HEK293 (cell line): Measurements from ENCODE around the gene DAPP1.

ENCODE experiments used
- CTCF ChIA-PET: fragments of 350-600 bp; formaldehyde crosslinking; extraction: SDS; loops from one replicate; lab custom pipeline; 2021; ENCODE audit warnings: antibody characterized with exemption; lab: Yijun Ruan, JAX
- POLR2A ChIA-PET: fragments of 300-600 bp; formaldehyde crosslinking; extraction: SDS; loops from one replicate; lab custom pipeline; 2020; ENCODE audit warnings: antibody characterized with exemption, inconsistent platforms; lab: Yijun Ruan, JAX
- H3K27ac ChIP-seq: fragments of 200-500 bp; sonication (Bioruptor generic); 2 replicates; pipeline ENCODE4 v1.5.1; 2014; ENCODE audit warnings: low read depth, low read length, control low read depth, inconsistent platforms; ENCODE audit errors: extremely low read depth
- H3K36me3 ChIP-seq, 2 experiments: fragments of 200-500 bp in 1 of 2; sonication (Bioruptor generic) in 1 of 2; 1 replicate in 1 of 2; 2 replicates in 1 of 2; pipeline ENCODE4 v1.5.1; 2014 to 2017; ENCODE audit warnings: inconsistent platforms in 2 of 2, low read length in 2 of 2; ENCODE audit not compliant: control insufficient read depth in 2 of 2, insufficient read depth in 1 of 2
- H3K4me1 ChIP-seq: fragments of 200-500 bp; sonication (Bioruptor generic); 2 replicates; pipeline ENCODE4 v1.5.1; 2014; ENCODE audit warnings: mild to moderate bottlenecking, low read length, inconsistent platforms; ENCODE audit not compliant: control insufficient read depth, insufficient read depth
- H3K4me3 ChIP-seq: 2 replicates; pipeline ENCODE4 v1.5.1; 2011; ENCODE audit warnings: low read depth, mild to moderate bottlenecking, control low read depth, low read length, moderate library complexity
- H3K9me3 ChIP-seq: fragments of 200-500 bp; sonication (Bioruptor generic); 2 replicates; pipeline ENCODE4 v1.5.1; 2014; ENCODE audit warnings: low read depth, low read length, inconsistent platforms; ENCODE audit not compliant: control insufficient read depth, insufficient read depth
- BCL11A ChIP-seq: fragments of 450-650 bp; formaldehyde crosslinking; IDR thresholded peaks from 2 replicates; pipeline ENCODE4 v1.5.1; 2016; ENCODE audit warnings: low read depth, missing biosample characterization, missing genetic modification characterization
- HOXC10 ChIP-seq: sonication (generic); formaldehyde crosslinking; IDR thresholded peaks from 2 replicates; pipeline ENCODE4 v1.8.1; 2023; ENCODE audit warnings: mild to moderate bottlenecking, missing genetic modification reagents
- MYNN ChIP-seq: fragments of 450-650 bp; formaldehyde crosslinking; IDR thresholded peaks from 2 replicates; pipeline ENCODE4 v1.5.1; 2016; ENCODE audit warnings: missing biosample characterization, missing genetic modification characterization, borderline replicate concordance
- REST ChIP-seq: fragments of 450-650 bp; formaldehyde crosslinking; IDR thresholded peaks from 2 replicates; pipeline ENCODE4 v1.5.1; 2016; ENCODE audit warnings: missing biosample characterization, missing genetic modification characterization
- ZBTB44 ChIP-seq: fragments of 450-650 bp; IDR thresholded peaks from 2 replicates; pipeline ENCODE4 v1.5.1; 2018; ENCODE audit warnings: missing biosample characterization, mild to moderate bottlenecking, missing genetic modification characterization
- ZBTB6 ChIP-seq: fragments of 450-650 bp; formaldehyde crosslinking; IDR thresholded peaks from 2 replicates; pipeline ENCODE4 v1.5.1; 2017; ENCODE audit warnings: missing biosample characterization, missing genetic modification characterization
- ZNF155 ChIP-seq: fragments of 450-650 bp; formaldehyde crosslinking; IDR thresholded peaks from 2 replicates; pipeline ENCODE4 v1.5.1; 2016; ENCODE audit warnings: missing biosample characterization, missing genetic modification characterization
- ZNF239 ChIP-seq: fragments of 450-650 bp; formaldehyde crosslinking; IDR thresholded peaks from 2 replicates; pipeline ENCODE4 v1.5.1; 2016; ENCODE audit warnings: missing biosample characterization, missing genetic modification characterization
- ZNF488 ChIP-seq: fragments of 450-650 bp; formaldehyde crosslinking; IDR thresholded peaks from 2 replicates; pipeline ENCODE4 v1.5.1; 2016; ENCODE audit warnings: missing biosample characterization, missing genetic modification characterization
- ZNF558 ChIP-seq: fragments of 450-650 bp; formaldehyde crosslinking; IDR thresholded peaks from 2 replicates; pipeline ENCODE4 v1.5.1; 2016; ENCODE audit warnings: missing biosample characterization, missing genetic modification characterization
- ZNF639 ChIP-seq: fragments of 450-650 bp; formaldehyde crosslinking; IDR thresholded peaks from 2 replicates; pipeline ENCODE4 v1.5.1; 2016; ENCODE audit warnings: missing biosample characterization, missing genetic modification characterization
- ZNF645 ChIP-seq: fragments of 450-650 bp; formaldehyde crosslinking; IDR thresholded peaks from 2 replicates; pipeline ENCODE4; 2016; ENCODE audit warnings: missing biosample characterization, missing genetic modification characterization
- ZNF768 ChIP-seq: fragments of 450-650 bp; formaldehyde crosslinking; IDR thresholded peaks from 2 replicates; pipeline ENCODE4 v1.5.1; 2018; ENCODE audit warnings: missing biosample characterization, mild to moderate bottlenecking, missing genetic modification characterization
- ZNF837 ChIP-seq: fragments of 450-650 bp; formaldehyde crosslinking; IDR thresholded peaks from 2 replicates; pipeline ENCODE4 v1.5.1; 2016; ENCODE audit warnings: missing biosample characterization, missing genetic modification characterization
- TF ChIP-seq, protein P1 (sequence below): fragments of 450-650 bp; formaldehyde crosslinking; IDR thresholded peaks from 2 replicates; pipeline ENCODE4 v1.5.1; 2016; ENCODE audit warnings: missing biosample characterization, missing genetic modification characterization
- TF ChIP-seq, protein P2 (sequence below): fragments of 450-650 bp; formaldehyde crosslinking; IDR thresholded peaks from 2 replicates; pipeline ENCODE4 v1.5.1; 2016; ENCODE audit warnings: missing biosample characterization, missing genetic modification characterization

The DAPP1 gene

DNA sequence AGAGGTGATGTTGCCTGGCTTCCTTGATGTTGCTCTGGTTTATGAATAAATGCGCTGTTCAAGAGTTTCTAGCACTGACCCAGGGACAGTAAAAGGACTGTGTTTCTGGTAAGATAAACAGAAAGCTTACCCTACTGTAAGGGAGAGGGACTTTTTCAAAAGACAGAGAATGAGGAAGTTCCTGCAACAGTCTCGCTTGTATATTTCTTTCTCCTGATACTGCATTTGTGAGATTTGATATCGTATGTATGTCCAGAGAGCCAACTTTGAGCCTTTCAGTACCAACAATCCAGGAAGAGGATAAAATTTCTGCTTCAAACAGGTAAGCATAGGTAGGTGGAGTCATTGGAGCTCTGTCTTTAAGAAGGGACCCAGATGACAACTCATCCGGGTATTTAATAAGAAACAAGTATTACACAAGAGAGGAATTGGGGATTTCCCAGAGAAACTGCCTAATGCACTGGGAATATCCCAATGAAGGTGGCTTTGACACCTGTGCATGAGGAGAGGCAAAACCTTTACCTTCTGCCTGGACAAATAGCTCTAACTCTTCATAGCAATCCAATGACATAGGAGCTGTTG lies 773 bp downstream of the DAPP1 start (continued):
- TF ChIP-seq, protein P1, sequence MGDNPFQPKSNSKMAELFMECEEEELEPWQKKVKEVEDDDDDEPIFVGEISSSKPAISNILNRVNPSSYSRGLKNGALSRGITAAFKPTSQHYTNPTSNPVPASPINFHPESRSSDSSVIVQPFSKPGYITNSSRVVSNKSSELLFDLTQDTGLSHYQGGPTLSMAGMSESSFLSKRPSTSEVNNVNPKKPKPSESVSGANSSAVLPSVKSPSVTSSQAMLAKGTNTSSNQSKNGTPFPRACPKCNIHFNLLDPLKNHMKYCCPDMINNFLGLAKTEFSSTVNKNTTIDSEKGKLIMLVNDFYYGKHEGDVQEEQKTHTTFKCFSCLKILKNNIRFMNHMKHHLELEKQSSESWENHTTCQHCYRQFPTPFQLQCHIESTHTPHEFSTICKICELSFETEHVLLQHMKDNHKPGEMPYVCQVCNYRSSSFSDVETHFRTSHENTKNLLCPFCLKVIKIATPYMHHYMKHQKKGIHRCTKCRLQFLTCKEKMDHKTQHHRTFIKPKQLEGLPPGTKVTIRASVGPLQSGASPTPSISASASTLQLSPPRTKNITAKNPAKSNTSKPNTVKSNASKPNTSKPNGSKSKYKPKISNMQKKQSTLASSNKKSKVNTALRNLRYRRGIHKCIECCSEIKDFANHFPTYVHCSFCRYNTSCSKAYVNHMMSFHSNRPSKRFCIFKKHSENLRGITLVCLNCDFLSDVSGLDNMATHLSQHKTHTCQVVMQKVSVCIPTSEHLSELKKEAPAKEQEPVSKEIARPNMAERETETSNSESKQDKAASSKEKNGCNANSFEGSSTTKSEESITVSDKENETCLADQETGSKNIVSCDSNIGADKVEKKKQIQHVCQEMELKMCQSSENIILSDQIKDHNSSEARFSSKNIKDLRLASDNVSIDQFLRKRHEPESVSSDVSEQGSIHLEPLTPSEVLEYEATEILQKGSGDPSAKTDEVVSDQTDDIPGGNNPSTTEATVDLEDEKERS (tag by site-specific recombination) = no peak
- TF ChIP-seq ZNF645 (no peak), BCL11A (tag by site-specific recombination) (no peak)

DNA sequence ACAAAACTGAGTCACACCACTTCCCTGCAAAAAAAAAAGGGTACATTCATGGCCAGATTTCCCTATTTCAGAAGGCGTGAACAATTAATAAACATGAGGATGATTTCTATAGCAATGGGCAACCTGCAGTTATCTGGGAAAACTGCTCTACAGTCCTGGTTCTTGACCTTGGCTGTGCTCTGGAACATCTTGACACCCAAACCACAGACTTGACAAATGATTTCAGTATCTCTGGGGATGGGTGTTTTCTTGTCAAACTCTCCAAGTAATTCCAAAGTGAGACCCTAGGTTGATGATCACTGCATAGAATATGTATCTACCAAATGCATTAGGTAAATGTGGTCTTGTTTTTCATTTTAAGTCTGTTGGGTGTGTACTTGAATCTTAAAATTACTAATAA lies 2.0 kb downstream of the DAPP1 start:
- ChIA-PET CTCF (no interaction called here), POLR2A (no interaction called here)
- no peak for TF ChIP-seq HOXC10 (CRISPR knock-in tag)
- no peak for TF ChIP-seq MYNN (tag by site-specific recombination)
- TF ChIP-seq ZNF837 = no peak
- no peak for TF ChIP-seq ZNF155 (tag by site-specific recombination)
- no peak for TF ChIP-seq ZBTB6 (tag by site-specific recombination)
- TF ChIP-seq ZNF639 = no peak
- no peak for TF ChIP-seq ZBTB44 (tag by site-specific recombination)
- Histone ChIP-seq H3K4me1 (no peaks in the 10 kb centered on the region), H3K27ac (no peak overlapping the region), H3K36me3 (no peaks in the 10 kb centered on the region), H3K4me3 (no peak overlapping the region), H3K9me3 (no peaks in the 10 kb centered on the region)

DNA sequence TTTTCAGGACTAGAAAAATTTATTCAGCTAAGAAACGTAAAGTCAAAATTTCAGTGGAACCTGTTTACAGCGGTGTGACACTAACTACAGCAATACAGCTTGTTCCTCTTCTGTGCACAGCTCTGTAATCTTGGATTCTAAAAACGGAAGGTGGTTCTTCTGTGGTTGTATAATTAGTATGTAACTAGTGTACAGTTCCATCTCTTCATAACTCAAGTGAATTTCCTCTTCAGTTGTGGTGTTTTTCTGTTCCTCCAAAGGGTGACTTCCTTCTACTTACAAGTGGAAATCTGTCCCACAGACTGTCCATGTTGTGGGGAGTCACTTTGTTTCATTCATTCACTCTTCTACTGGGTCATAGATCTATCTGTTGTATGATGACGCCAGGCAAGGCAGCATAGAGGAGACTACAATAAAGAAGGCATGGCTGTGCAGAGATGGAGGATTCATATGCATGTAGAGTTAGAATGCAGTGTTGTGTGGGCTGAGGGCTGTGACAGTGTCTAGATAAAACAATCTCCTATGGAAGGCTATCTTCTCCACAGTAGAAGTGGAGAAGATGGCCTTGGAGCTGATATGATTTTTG lies 5.4 kb downstream of the DAPP1 start:
- Histone ChIP-seq H3K9me3 (no peaks in the 10 kb centered on the region), H3K27ac (no peak overlapping the region), H3K36me3 (no peaks in the 10 kb centered on the region), H3K4me1 (no peaks in the 10 kb centered on the region), H3K4me3 (no peak overlapping the region)
- POLR2A ChIA-PET = no interaction called here
- CTCF ChIA-PET = interaction anchor here (0.8 kb wide), 1 partner anchor 10 kb away, joined by 3 read pairs; no protein-coding TSS in a partner anchor
- TF ChIP-seq, protein P2, sequence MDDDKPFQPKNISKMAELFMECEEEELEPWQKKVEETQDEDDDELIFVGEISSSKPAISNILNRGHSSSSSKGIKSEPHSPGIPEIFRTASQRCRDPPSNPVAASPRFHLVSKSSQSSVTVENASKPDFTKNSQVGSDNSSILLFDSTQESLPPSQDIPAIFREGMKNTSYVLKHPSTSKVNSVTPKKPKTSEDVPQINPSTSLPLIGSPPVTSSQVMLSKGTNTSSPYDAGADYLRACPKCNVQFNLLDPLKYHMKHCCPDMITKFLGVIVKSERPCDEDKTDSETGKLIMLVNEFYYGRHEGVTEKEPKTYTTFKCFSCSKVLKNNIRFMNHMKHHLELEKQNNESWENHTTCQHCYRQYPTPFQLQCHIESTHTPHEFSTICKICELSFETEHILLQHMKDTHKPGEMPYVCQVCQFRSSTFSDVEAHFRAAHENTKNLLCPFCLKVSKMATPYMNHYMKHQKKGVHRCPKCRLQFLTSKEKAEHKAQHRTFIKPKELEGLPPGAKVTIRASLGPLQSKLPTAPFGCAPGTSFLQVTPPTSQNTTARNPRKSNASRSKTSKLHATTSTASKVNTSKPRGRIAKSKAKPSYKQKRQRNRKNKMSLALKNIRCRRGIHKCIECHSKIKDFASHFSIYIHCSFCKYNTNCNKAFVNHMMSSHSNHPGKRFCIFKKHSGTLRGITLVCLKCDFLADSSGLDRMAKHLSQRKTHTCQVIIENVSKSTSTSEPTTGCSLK (tag by site-specific recombination) = no peak
- TF ChIP-seq ZNF488 (tag by site-specific recombination) (no peak), ZNF239 (no peak), REST (tag by site-specific recombination) (no peak), ZNF558 (tag by site-specific recombination) (no peak), MYNN (tag by site-specific recombination) (no peak), ZNF768 (tag by site-specific recombination) (no peak)
